Measurements from ENCODE around the gene NTN1. TPM values are rescaled to one million over a fixed set of nuclear protein-coding genes. Genes with fewer than 3 reads are reported as not detected.

NTN1 gene
- polyA plus RNA-seq, 1 experiment, result 0.05 TPM

GRCh38 chr17:9007052-9007714 lies 14.1 kb upstream of the NTN1 start:
- H3K9me3 ChIP-seq (ENCODE audit: control insufficient read depth, insufficient read depth, low read length), result no peaks in the 10 kb centered on the region; the same call in 1 of the 2 replicates
- H3K4me3 ChIP-seq (ENCODE audit: low read depth, low read length), result no peak overlapping the region
- TF ChIP-seq, protein P1, sequence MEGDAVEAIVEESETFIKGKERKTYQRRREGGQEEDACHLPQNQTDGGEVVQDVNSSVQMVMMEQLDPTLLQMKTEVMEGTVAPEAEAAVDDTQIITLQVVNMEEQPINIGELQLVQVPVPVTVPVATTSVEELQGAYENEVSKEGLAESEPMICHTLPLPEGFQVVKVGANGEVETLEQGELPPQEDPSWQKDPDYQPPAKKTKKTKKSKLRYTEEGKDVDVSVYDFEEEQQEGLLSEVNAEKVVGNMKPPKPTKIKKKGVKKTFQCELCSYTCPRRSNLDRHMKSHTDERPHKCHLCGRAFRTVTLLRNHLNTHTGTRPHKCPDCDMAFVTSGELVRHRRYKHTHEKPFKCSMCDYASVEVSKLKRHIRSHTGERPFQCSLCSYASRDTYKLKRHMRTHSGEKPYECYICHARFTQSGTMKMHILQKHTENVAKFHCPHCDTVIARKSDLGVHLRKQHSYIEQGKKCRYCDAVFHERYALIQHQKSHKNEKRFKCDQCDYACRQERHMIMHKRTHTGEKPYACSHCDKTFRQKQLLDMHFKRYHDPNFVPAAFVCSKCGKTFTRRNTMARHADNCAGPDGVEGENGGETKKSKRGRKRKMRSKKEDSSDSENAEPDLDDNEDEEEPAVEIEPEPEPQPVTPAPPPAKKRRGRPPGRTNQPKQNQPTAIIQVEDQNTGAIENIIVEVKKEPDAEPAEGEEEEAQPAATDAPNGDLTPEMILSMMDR (IDR thresholded peaks at IDR 0.05; ENCODE audit: low read depth, low read length), result no peak
- H3K27ac ChIP-seq (ENCODE audit: low read depth, low read length), result no peak overlapping the region
- POLR2A ChIA-PET, result no interaction called here
- CTCF ChIA-PET, result interaction anchor here (1.0 kb wide), 1 partner anchor 9 kb away, joined by 3 read pairs; no protein-coding TSS in a partner anchor
- H3K27me3 ChIP-seq (ENCODE audit: control insufficient read depth, insufficient read depth, low read length), result peaks cover 30% of the 10 kb centered on the region
- DNase-seq (ENCODE audit: low read depth, low spot score), result no peak

- POLR2A ChIA-PET, result no interaction called here
- H3K9me3 ChIP-seq (ENCODE audit: control insufficient read depth, insufficient read depth, low read length), result no peaks in the 10 kb centered on the region; the same call in 1 of the 2 replicates
- peaks cover 17% of the 10 kb centered on the region for H3K27me3 ChIP-seq (ENCODE audit: control insufficient read depth, insufficient read depth, low read length)
- H3K4me3 ChIP-seq (ENCODE audit: low read depth, low read length), result no peak overlapping the region
- TF ChIP-seq, protein P1 (IDR thresholded peaks at IDR 0.05; ENCODE audit: low read depth, low read length), result no peak
- CTCF ChIA-PET, result no interaction called here
- no peak overlapping the region for H3K27ac ChIP-seq (ENCODE audit: low read depth, low read length)
- DNase-seq (ENCODE audit: low read depth, low spot score), result no peak
Measured at GRCh38 chr17:9009096-9009495, 12.2 kb upstream of the NTN1 start.

DNA sequence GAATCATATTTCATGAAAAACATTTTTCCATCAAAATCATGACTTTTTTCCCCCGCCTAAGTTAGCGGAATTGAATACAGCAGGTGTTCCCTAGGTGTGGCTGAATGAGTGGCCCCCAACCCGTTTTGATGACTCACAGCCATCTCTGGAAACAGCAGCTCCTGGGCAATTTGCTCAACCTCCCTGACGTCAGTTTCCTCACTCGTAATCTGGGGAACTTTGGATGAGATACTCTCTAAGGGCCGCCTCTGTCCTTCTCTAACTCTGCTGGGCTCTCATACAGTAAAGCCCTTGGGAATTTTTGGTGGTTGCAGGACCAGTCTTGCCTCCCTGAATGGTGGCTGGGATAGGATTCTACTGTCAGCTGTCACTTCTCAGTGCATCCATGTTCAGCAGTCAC lies 11.6 kb upstream of the NTN1 start:
- no peak overlapping the region for H3K4me3 ChIP-seq (ENCODE audit: low read depth, low read length)
- ChIA-PET POLR2A (no interaction called here), CTCF (no interaction called here)
- TF ChIP-seq, protein P1 (IDR thresholded peaks at IDR 0.05; ENCODE audit: low read depth, low read length), result no peak
- H3K9me3 ChIP-seq (ENCODE audit: control insufficient read depth, insufficient read depth, low read length), result no peaks in the 10 kb centered on the region
- DNase-seq (ENCODE audit: low read depth, low spot score), result no peak
- H3K27me3 ChIP-seq (ENCODE audit: control insufficient read depth, insufficient read depth, low read length), result peaks cover 10% of the 10 kb centered on the region
- H3K27ac ChIP-seq (ENCODE audit: low read depth, low read length), result no peak overlapping the region

GRCh38 chr17:9011001-9011400 lies 10.3 kb upstream of the NTN1 start:
- DNase-seq (ENCODE audit: low read depth, low spot score), result no peak
- CTCF ChIA-PET, result no interaction called here
- H3K4me3 ChIP-seq (ENCODE audit: low read depth, low read length), result no peak overlapping the region
- H3K27ac ChIP-seq (ENCODE audit: low read depth, low read length), result no peak overlapping the region
- no peaks in the 10 kb centered on the region for H3K9me3 ChIP-seq (ENCODE audit: control insufficient read depth, insufficient read depth, low read length)
- H3K27me3 ChIP-seq (ENCODE audit: control insufficient read depth, insufficient read depth, low read length), result peaks cover 2% of the 10 kb centered on the region
- TF ChIP-seq, protein P1 (IDR thresholded peaks at IDR 0.05; ENCODE audit: low read depth, low read length), result no peak
- POLR2A ChIA-PET, result no interaction called here

- Histone ChIP-seq H3K27ac (ENCODE audit: low read depth, low read length) (no peak overlapping the region), H3K27me3 (ENCODE audit: control insufficient read depth, insufficient read depth, low read length) (peaks cover 12% of the 10 kb centered on the region), H3K4me3 (ENCODE audit: low read depth, low read length) (no peak overlapping the region), H3K9me3 (ENCODE audit: control insufficient read depth, insufficient read depth, low read length) (no peaks in the 10 kb centered on the region; the same call in 1 of the 2 replicates)
- no peak for DNase-seq (ENCODE audit: low read depth, low spot score)
- ChIA-PET POLR2A (no interaction called here), CTCF (no interaction called here)
- TF ChIP-seq, protein P1 (IDR thresholded peaks at IDR 0.05; ENCODE audit: low read depth, low read length), result no peak
Measured at GRCh38 chr17:9016941-9017552, 4.3 kb upstream of the NTN1 start.
